GM23338 (cell line): ENCODE results near the gene LLGL1. TPM values are rescaled to one million over a fixed set of nuclear protein-coding genes. Genes with fewer than 3 reads are reported as not detected.

ENCODE experiments used
- ATAC-seq: fragments of 200-7000 bp; cut with Tn5 transposase; 3 replicates; pipeline ENCODE4 v1.9.1; 2020
- DNase-seq: peaks from one replicate; pipeline ENCODE4 v3.0.0-alpha.2; 2015; ENCODE audit warnings: low spot score
- H2AFZ ChIP-seq: fragments of 200-600 bp; sonication (generic); 2 replicates; pipeline ENCODE4 v1.8.0; 2016; ENCODE audit warnings: antibody characterized with exemption, mild to moderate bottlenecking, moderate library complexity
- H3F3A ChIP-seq: fragments of 200-600 bp; sonication (generic); replicated peaks from 2 replicates; pipeline ENCODE4 v1.8.0; 2017; ENCODE audit warnings: antibody characterized with exemption, mixed run types, low read depth
- H3K27ac ChIP-seq: fragments of 200-600 bp; sonication (generic); 2 replicates; pipeline ENCODE4 v1.6.1; 2016; ENCODE audit warnings: low read depth
- H3K27me3 ChIP-seq: fragments of 200-600 bp; sonication (generic); 2 replicates; pipeline ENCODE4 v1.8.0; 2016; ENCODE audit warnings: mild to moderate bottlenecking, mixed run types, moderate library complexity; ENCODE audit not compliant: insufficient read depth
- H3K36me3 ChIP-seq: fragments of 200-600 bp; sonication (generic); 2 replicates; pipeline ENCODE4 v1.8.0; 2016; ENCODE audit warnings: mild to moderate bottlenecking; ENCODE audit not compliant: insufficient read depth
- H3K4me1 ChIP-seq: fragments of 200-600 bp; sonication (generic); 2 replicates; pipeline ENCODE4 v1.8.0; 2016; ENCODE audit warnings: mild to moderate bottlenecking, moderate library complexity; ENCODE audit not compliant: insufficient read depth
- H3K4me2 ChIP-seq: fragments of 200-600 bp; sonication (generic); 2 replicates; pipeline ENCODE4 v1.7.1; 2017; ENCODE audit warnings: mixed run types
- H3K4me3 ChIP-seq: fragments of 200-600 bp; sonication (generic); 2 replicates; pipeline ENCODE4 v1.6.1; 2016; ENCODE audit warnings: mixed run types
- H3K79me2 ChIP-seq: fragments of 200-600 bp; sonication (generic); replicated peaks from 2 replicates; pipeline ENCODE4 v1.8.0; 2017; ENCODE audit warnings: mild to moderate bottlenecking; ENCODE audit not compliant: insufficient read depth
- H3K9me2 ChIP-seq: fragments of 200-600 bp; sonication (generic); 2 replicates; pipeline ENCODE4 v1.8.0; 2017; ENCODE audit not compliant: insufficient read depth
- H4K20me1 ChIP-seq: fragments of 200-600 bp; sonication (generic); replicated peaks from 2 replicates; pipeline ENCODE4 v1.8.0; 2017; ENCODE audit warnings: mild to moderate bottlenecking; ENCODE audit not compliant: insufficient read depth
- H3K27ac Mint-ChIP-seq: 2 replicates; pipeline ENCODE4 v1.8.0; 2020; ENCODE audit warnings: inconsistent platforms, mild to moderate bottlenecking, moderate library complexity, mixed read lengths
- H3K27me3 Mint-ChIP-seq: 3 replicates; pipeline ENCODE4 v1.8.0; 2022; ENCODE audit warnings: low read depth, mild to moderate bottlenecking, moderate library complexity, mixed read lengths, inconsistent platforms; ENCODE audit not compliant: insufficient read depth, poor library complexity
- H3K36me3 Mint-ChIP-seq: 3 replicates; pipeline ENCODE4 v1.8.0; 2021; ENCODE audit warnings: low read depth, mild to moderate bottlenecking, inconsistent platforms, moderate library complexity, mixed read lengths
- H3K4me1 Mint-ChIP-seq: 3 replicates; pipeline ENCODE4 v1.8.0; 2020; ENCODE audit warnings: mild to moderate bottlenecking, inconsistent platforms, mixed read lengths
- H3K4me3 Mint-ChIP-seq: 3 replicates; pipeline ENCODE4 v1.8.0; 2021; ENCODE audit warnings: moderate library complexity, mild to moderate bottlenecking, inconsistent platforms, mixed read lengths
- H3K9me3 Mint-ChIP-seq: 3 replicates; pipeline ENCODE4 v1.8.0; 2020; ENCODE audit warnings: moderate library complexity, mild to moderate bottlenecking, inconsistent platforms, mixed read lengths
- CREB1 ChIP-seq: fragments of 250-450 bp; sonication (Bioruptor Pico); IDR thresholded peaks from 2 replicates; pipeline ENCODE4 v1.5.0; 2020; ENCODE audit warnings: low read depth, mild to moderate bottlenecking, moderate library complexity
- CTCF ChIP-seq, 2 experiments: fragments of 200-600 bp in 1 of 2; sonication (generic) in 1 of 2; conservative IDR thresholded peaks; 2 replicates each; pipeline versions ENCODE4 v1.5.1 to v1.6.1; 2016 to 2017; ENCODE audit warnings: antibody characterized with exemption in 2 of 2, low read depth in 2 of 2, mild to moderate bottlenecking in 2 of 2, moderate library complexity in 1 of 2
- EZH2phosphoT487 ChIP-seq: fragments of 200-600 bp; sonication (generic); IDR thresholded peaks from one replicate; pipeline ENCODE4 v1.8.1; 2018; ENCODE audit warnings: antibody characterized with exemption; ENCODE audit not compliant: unreplicated experiment
- JUNB ChIP-seq: IDR thresholded peaks from one replicate; pipeline ENCODE4 v1.6.1; 2016; ENCODE audit warnings: antibody characterized with exemption; ENCODE audit not compliant: unreplicated experiment
- NANOG ChIP-seq: IDR thresholded peaks from 2 replicates; pipeline ENCODE4 v1.6.1; 2016; ENCODE audit warnings: antibody characterized with exemption, borderline replicate concordance
- POLR2AphosphoS5 ChIP-seq: IDR thresholded peaks from 2 replicates; pipeline ENCODE4 v1.6.1; 2016; ENCODE audit warnings: antibody characterized with exemption, low read depth
- ZNF114 ChIP-seq: fragments of 250-450 bp; sonication (Bioruptor Pico); IDR thresholded peaks from 2 replicates; pipeline ENCODE4 v1.5.0; 2020; ENCODE audit warnings: mild to moderate bottlenecking, moderate library complexity
- ZNF331 ChIP-seq: fragments of 250-450 bp; sonication (Bioruptor Pico); IDR thresholded peaks from 2 replicates; pipeline ENCODE4 v1.5.0; 2020; ENCODE audit warnings: low read depth, mild to moderate bottlenecking, moderate library complexity
- ZNF462 ChIP-seq: fragments of 250-450 bp; sonication (Bioruptor Pico); IDR thresholded peaks from 2 replicates; pipeline ENCODE4 v1.5.0; 2020; ENCODE audit warnings: mild to moderate bottlenecking, moderate library complexity
- polyA plus RNA-seq: library from polyadenylated mRNA; unstranded; fragments of >200 nt; fragmentation: Nextera tagmentation; extraction: Ambion mirVana; gene quantifications from 2 replicates; pipeline ENCODE4 v1.2.1, GENCODE V29; 2016
- total RNA-seq: library from RNA; depleted of rRNA; stranded (reverse); fragments of >200 nt; shearing (Covaris generic); gene quantifications from 2 replicates; pipeline ENCODE4 v1.2.3, GENCODE V29; 2014
- TF ChIP-seq, protein P1 (sequence below): IDR thresholded peaks from one replicate; pipeline ENCODE4 v1.6.1; 2018; ENCODE audit warnings: antibody characterized with exemption; ENCODE audit not compliant: unreplicated experiment

The LLGL1 gene
- total and polyA plus RNA-seq, 2 experiments from 2014 or later = 5.9 to 129 TPM

DNA sequence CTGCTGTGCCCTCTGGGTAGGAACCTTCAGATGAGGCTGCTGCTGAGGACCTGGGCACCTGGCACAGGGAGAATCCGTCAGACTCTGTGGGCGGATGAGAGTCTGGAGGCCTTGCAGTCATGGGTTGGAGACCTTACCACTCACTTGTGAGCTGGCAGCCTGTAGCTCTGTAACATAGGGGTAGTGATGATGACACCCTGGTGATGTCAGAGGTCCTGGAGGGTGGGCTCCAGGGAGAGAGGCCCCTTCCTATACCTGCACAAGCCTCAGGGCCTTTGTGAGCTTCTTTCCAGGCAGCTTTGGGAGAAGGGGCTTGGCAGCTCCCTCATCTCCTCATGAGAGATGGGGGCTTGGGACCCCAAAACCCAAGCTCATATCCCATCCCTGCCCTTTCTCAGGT, 36.7 kb downstream of the LLGL1 start:
- peaks cover 22% of the 10 kb centered on the region for H3K4me1 Mint-ChIP-seq
- ATAC-seq (no peak), DNase-seq (no peak)
- H3K9me3 Mint-ChIP-seq = no peaks in the 10 kb centered on the region
- H3K27me3 Mint-ChIP-seq = peaks cover 4% of the 10 kb centered on the region
- TF ChIP-seq NANOG (no peak), ZNF331 (CRISPR knock-in tag) (no peak)
- no peak overlapping the region for H3K27ac Mint-ChIP-seq
- Histone ChIP-seq H3K36me3 (no peaks in the 10 kb centered on the region; the same call in 1 of the 2 replicates), H3K4me3 (no peak overlapping the region; the same call in 1 of the 2 replicates), H3K4me1 (peaks cover 15% of the 10 kb centered on the region), H2AFZ (no peak overlapping the region), H3K79me2 (peaks cover 15% of the 10 kb centered on the region), H3K27me3 (no peaks in the 10 kb centered on the region), H3K27ac (no peak overlapping the region), H3K9me2 (no peaks in the 10 kb centered on the region), H4K20me1 (no peaks in the 10 kb centered on the region), H3F3A (peaks cover 12% of the 10 kb centered on the region), H3K4me2 (no peak overlapping the region; the same call in 1 of the 2 replicates)
- H3K4me3 Mint-ChIP-seq = peak overlapping the region; percentile 81; the same call in 2 of the 3 replicates
- peaks cover 5% of the 10 kb centered on the region for H3K36me3 Mint-ChIP-seq

- H3K4me3 ChIP-seq = no peak overlapping the region
- 0 out of 3 replicates have a peak overlapping the region, but pooled peaks have one; percentile 81 for H3K4me3 Mint-ChIP-seq
- peaks cover 11% of the 10 kb centered on the region for H3K4me1 ChIP-seq
- H3F3A ChIP-seq = peaks cover 12% of the 10 kb centered on the region
- no peak overlapping the region for H3K27ac Mint-ChIP-seq
- no peaks in the 10 kb centered on the region for H3K9me3 Mint-ChIP-seq
- no peaks in the 10 kb centered on the region; the same call in 1 of the 2 replicates for H3K36me3 ChIP-seq
- DNase-seq (no peak), ATAC-seq (no peak)
- H3K4me2 ChIP-seq = no peak overlapping the region
- no peaks in the 10 kb centered on the region for H4K20me1 ChIP-seq
- no peak overlapping the region for H3K27ac ChIP-seq
- H2AFZ ChIP-seq = no peak overlapping the region
- H3K27me3 ChIP-seq = no peaks in the 10 kb centered on the region
- peaks cover 10% of the 10 kb centered on the region for H3K79me2 ChIP-seq
- H3K9me2 ChIP-seq = no peaks in the 10 kb centered on the region
- peaks cover 4% of the 10 kb centered on the region for H3K27me3 Mint-ChIP-seq
- H3K36me3 Mint-ChIP-seq = peaks cover 4% of the 10 kb centered on the region
- H3K4me1 Mint-ChIP-seq = peaks cover 21% of the 10 kb centered on the region
- TF ChIP-seq ZNF114 (CRISPR knock-in tag) (no peak), ZNF462 (CRISPR knock-in tag) (no peak), POLR2AphosphoS5 (no peak), ZNF331 (CRISPR knock-in tag) (no peak), JUNB (no peak), NANOG (no peak), CREB1 (CRISPR knock-in tag) (no peak), CTCF (conservative IDR thresholded peaks at IDR 0.05; ENCODE audit: low read depth in 2 of 2) (no peak), EZH2phosphoT487 (no peak)
- TF ChIP-seq, protein P1, sequence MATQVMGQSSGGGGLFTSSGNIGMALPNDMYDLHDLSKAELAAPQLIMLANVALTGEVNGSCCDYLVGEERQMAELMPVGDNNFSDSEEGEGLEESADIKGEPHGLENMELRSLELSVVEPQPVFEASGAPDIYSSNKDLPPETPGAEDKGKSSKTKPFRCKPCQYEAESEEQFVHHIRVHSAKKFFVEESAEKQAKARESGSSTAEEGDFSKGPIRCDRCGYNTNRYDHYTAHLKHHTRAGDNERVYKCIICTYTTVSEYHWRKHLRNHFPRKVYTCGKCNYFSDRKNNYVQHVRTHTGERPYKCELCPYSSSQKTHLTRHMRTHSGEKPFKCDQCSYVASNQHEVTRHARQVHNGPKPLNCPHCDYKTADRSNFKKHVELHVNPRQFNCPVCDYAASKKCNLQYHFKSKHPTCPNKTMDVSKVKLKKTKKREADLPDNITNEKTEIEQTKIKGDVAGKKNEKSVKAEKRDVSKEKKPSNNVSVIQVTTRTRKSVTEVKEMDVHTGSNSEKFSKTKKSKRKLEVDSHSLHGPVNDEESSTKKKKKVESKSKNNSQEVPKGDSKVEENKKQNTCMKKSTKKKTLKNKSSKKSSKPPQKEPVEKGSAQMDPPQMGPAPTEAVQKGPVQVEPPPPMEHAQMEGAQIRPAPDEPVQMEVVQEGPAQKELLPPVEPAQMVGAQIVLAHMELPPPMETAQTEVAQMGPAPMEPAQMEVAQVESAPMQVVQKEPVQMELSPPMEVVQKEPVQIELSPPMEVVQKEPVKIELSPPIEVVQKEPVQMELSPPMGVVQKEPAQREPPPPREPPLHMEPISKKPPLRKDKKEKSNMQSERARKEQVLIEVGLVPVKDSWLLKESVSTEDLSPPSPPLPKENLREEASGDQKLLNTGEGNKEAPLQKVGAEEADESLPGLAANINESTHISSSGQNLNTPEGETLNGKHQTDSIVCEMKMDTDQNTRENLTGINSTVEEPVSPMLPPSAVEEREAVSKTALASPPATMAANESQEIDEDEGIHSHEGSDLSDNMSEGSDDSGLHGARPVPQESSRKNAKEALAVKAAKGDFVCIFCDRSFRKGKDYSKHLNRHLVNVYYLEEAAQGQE = no peak
These were observed 37.2 kb downstream of the LLGL1 start for GRCh38 chr17:18262641-18263040.
